HepG2 (cell line): ENCODE data around the gene DOK5. TPM values are rescaled to one million over a fixed set of nuclear protein-coding genes. Genes with fewer than 3 reads are reported as not detected.

Experiments
- MAZ ChIP-seq, 2 experiments: sonication (generic) in 1 of 2; formaldehyde crosslinking in 1 of 2; IDR thresholded peaks; 2 replicates each; pipeline versions ENCODE4 v1.5.0 to v1.6.1; 2012 to 2020; ENCODE audit warnings: low read depth in 2 of 2, mild to moderate bottlenecking in 2 of 2, borderline replicate concordance in 1 of 2, improper control_type of control experiment in 1 of 2, low read length in 1 of 2, missing genetic modification reagents in 1 of 2, moderate library complexity in 1 of 2
- NONO ChIP-seq, 2 experiments: fragments of 450-650 bp in 1 of 2; sonication (generic) in 1 of 2; formaldehyde crosslinking in 1 of 2; IDR thresholded peaks in 1 of 2; conservative IDR thresholded peaks in 1 of 2; 2 replicates each; pipeline versions ENCODE4 v1.6.1 to v1.8.0; 2017 to 2022; ENCODE audit warnings: mild to moderate bottlenecking in 1 of 2, missing genetic modification reagents in 1 of 2, moderate library complexity in 1 of 2
- PBX2 ChIP-seq: IDR thresholded peaks from 2 replicates; pipeline ENCODE4 v1.6.1; 2016; ENCODE audit warnings: control low read depth
- TERF1 ChIP-seq: sonication (generic); formaldehyde crosslinking; IDR thresholded peaks from 2 replicates; pipeline ENCODE4 v1.8.0; 2022; ENCODE audit warnings: mild to moderate bottlenecking, missing genetic modification reagents, moderate library complexity
- ZBTB20 ChIP-seq: sonication (generic); formaldehyde crosslinking; IDR thresholded peaks from 2 replicates; pipeline ENCODE4 v1.8.1; 2023; ENCODE audit warnings: missing genetic modification reagents, low read depth, mild to moderate bottlenecking, borderline replicate concordance
- ZNF12 ChIP-seq: sonication (generic); formaldehyde crosslinking; IDR thresholded peaks from 2 replicates; pipeline ENCODE4 v1.5.0; 2020; ENCODE audit warnings: missing genetic modification reagents
- ZNF850 ChIP-seq: sonication (generic); formaldehyde crosslinking; conservative IDR thresholded peaks from 2 replicates; pipeline ENCODE4 v1.9.0; 2021; ENCODE audit warnings: mild to moderate bottlenecking, missing genetic modification reagents
- ZSCAN5A ChIP-seq: sonication (generic); formaldehyde crosslinking; IDR thresholded peaks from 2 replicates; pipeline ENCODE4 v1.8.0; 2022; ENCODE audit warnings: mild to moderate bottlenecking, missing genetic modification reagents, borderline replicate concordance
- polyA plus RNA-seq, 8 experiments: library from polyadenylated mRNA; depleted of rRNA in 3 of 8; stranded (reverse) in 7 of 8; unstranded in 1 of 8; fragments of >200 nt; fragmentation: Illumina TruSeq in 4 of 8; extraction: Trizol in 4 of 8; gene quantifications; 2 replicates each; pipeline versions ENCODE4 v1.2.1 to v1.2.3, GENCODE V29; 2011 to 2016; ENCODE audit warnings: low read depth in 4 of 8, missing spikeins in 1 of 8, mixed read lengths in 1 of 8; ENCODE audit not compliant: insufficient read depth in 1 of 8
- total RNA-seq, 5 experiments: library from RNA; depleted of rRNA; stranded (reverse); fragments of >200 nt; fragmentation: Illumina TruSeq; extraction: Trizol; gene quantifications; 2 replicates each; pipeline ENCODE4 v1.2.3, GENCODE V29; 2016; ENCODE audit warnings: low read depth in 1 of 5

The DOK5 gene
- total and polyA plus RNA-seq, 2 of the 13 experiments (the other 11 are each of a cell fraction or from before 2014, with no cell fraction given), result not detected

GRCh38 chr20:54515793-54516628, 40.6 kb downstream of the DOK5 start (continued):
- TF ChIP-seq MAZ (IDR thresholded peaks at IDR 0.05; ENCODE audit: borderline replicate concordance, low read depth, low read length) (no peak), MAZ (CRISPR knock-in tag; IDR thresholded peaks at IDR 0.05; ENCODE audit: low read depth) (no peak), ZSCAN5A (CRISPR knock-in tag) (no peak), TERF1 (no peak), ZNF850 (no peak), ZBTB20 (CRISPR knock-in tag) (no peak), PBX2 (CRISPR knock-in tag) (no peak), ZNF12 (no peak), NONO (IDR thresholded peaks at IDR 0.05) (no peak), NONO (CRISPR knock-in tag; conservative IDR thresholded peaks at IDR 0.05) (no peak)
